K562 (cell line): Measurements from ENCODE around the gene FJX1.

Experiments used
- DNMT1 ChIP-seq: fragments of 450-650 bp; IDR thresholded peaks from 2 replicates; pipeline ENCODE4 v1.6.1; 2016; ENCODE audit warnings: antibody characterized with exemption, mild to moderate bottlenecking
- FUS ChIP-seq: fragments of 200-400 bp; formaldehyde crosslinking; optimal IDR thresholded peaks from 2 replicates; pipeline ENCODE3; 2017; ENCODE audit warnings: low read depth, low read length
- KLF13 ChIP-seq: fragments of 450-650 bp; IDR thresholded peaks from 2 replicates; pipeline ENCODE4 v1.6.1; 2016; ENCODE audit warnings: missing genetic modification characterization, low read depth, mild to moderate bottlenecking, missing compliant biosample characterization, moderate library complexity, borderline replicate concordance
- MAX ChIP-seq: sonication (generic); formaldehyde crosslinking; IDR thresholded peaks from 2 replicates; pipeline ENCODE4 v1.9.0; 2022; ENCODE audit warnings: mild to moderate bottlenecking, missing genetic modification reagents
- POLR2A ChIP-seq: fragments of 450-650 bp; conservative IDR thresholded peaks from 2 replicates; pipeline ENCODE4 v1.6.1; 2016
- POLR2AphosphoS2 ChIP-seq: IDR thresholded peaks from 2 replicates; pipeline ENCODE4 v1.6.1; 2012; ENCODE audit warnings: low read length, improper control_type of control experiment

- TF ChIP-seq KLF13 (no peak), POLR2A (no peak), MAX (CRISPR knock-in tag) (no peak), FUS (no peak), POLR2AphosphoS2 (no peak), DNMT1 (no peak)
These were observed 11.7 kb downstream of the FJX1 start for GRCh38 chr11:35629914-35630313.
